Stimulated activated CD4-positive, alpha-beta T cell treated with anti-CD3 and anti-CD28 coated beads, Interleukin-1b, Interleukin-23, amount 100 ng/mL, for 1 hour (primary cell): ENCODE data around the gene ANO6.
"Not testable (repeated sequence)": the region's sequence is repeated elsewhere in the genome, so short reads cannot be mapped to it uniquely, and the experiment has no call there.

ENCODE experiments used
- DNase-seq, 2 donors: peaks; one replicate each; pipeline ENCODE4 v3.0.0-alpha.2; 2020; ENCODE audit warnings: low read depth in 2 of 2

Gene ANO6

GRCh38 chr12:45343269-45344051 lies 127.6 kb downstream of the ANO6 start:
- DNase-seq = no peak

- no peak for DNase-seq
Observed at GRCh38 chr12:45348311-45348710, 132.4 kb downstream of the ANO6 start.

GRCh38 chr12:45348986-45349385 lies 133.1 kb downstream of the ANO6 start:
- DNase-seq = no peak

- no peak for DNase-seq
Observed at GRCh38 chr12:45349916-45350315, 134.0 kb downstream of the ANO6 start.

- DNase-seq = no peak
Observed at GRCh38 chr12:45350861-45351260, 135.0 kb downstream of the ANO6 start.

- DNase-seq = no peak
Observed at GRCh38 chr12:45351921-45352670, 136.2 kb downstream of the ANO6 start.

GRCh38 chr12:45353944-45354343 lies 138.0 kb downstream of the ANO6 start:
- DNase-seq = no peak

- no peak for DNase-seq
Observed at GRCh38 chr12:45354399-45354798, 138.5 kb downstream of the ANO6 start.

GRCh38 chr12:45355730-45356129 lies 139.8 kb downstream of the ANO6 start:
- DNase-seq = no peak

- DNase-seq = no peak
Observed at GRCh38 chr12:45356822-45357538, 141.1 kb downstream of the ANO6 start.

GRCh38 chr12:45357539-45358417 lies 141.9 kb downstream of the ANO6 start:
- no peak for DNase-seq

- no peak for DNase-seq
Observed at GRCh38 chr12:45362291-45362690, 146.4 kb downstream of the ANO6 start.

- no peak for DNase-seq
Observed at GRCh38 chr12:45363903-45364302, 148.0 kb downstream of the ANO6 start.

GRCh38 chr12:45368841-45369489 lies 153.1 kb downstream of the ANO6 start:
- DNase-seq = no peak

- DNase-seq = no peak
Observed at GRCh38 chr12:45377815-45378214, 161.9 kb downstream of the ANO6 start.

- no peak for DNase-seq
Observed at GRCh38 chr12:45379261-45379660, 163.4 kb downstream of the ANO6 start.

GRCh38 chr12:45381351-45381750 lies 165.5 kb downstream of the ANO6 start:
- no peak for DNase-seq

GRCh38 chr12:45388545-45388944 lies 172.7 kb downstream of the ANO6 start:
- DNase-seq = no peak

- no peak for DNase-seq
Observed at GRCh38 chr12:45389426-45389825, 173.5 kb downstream of the ANO6 start.

- DNase-seq = not testable (repeated sequence)
Observed at GRCh38 chr12:45397499-45397898, 181.6 kb downstream of the ANO6 start.

GRCh38 chr12:45398552-45398951 lies 182.7 kb downstream of the ANO6 start:
- no peak for DNase-seq
